K562 (cell line): ENCODE measurements around the gene PGPEP1.
A peak's percentile ranks its signal among the peaks of the same experiment; 100 is the strongest.

ENCODE experiments used
- CBFB ChIP-seq: sonication (generic); formaldehyde crosslinking; IDR thresholded peaks from 2 replicates; pipeline ENCODE4 v1.4.0; 2020; ENCODE audit warnings: mild to moderate bottlenecking, missing genetic modification reagents
- CBX5 ChIP-seq: IDR thresholded peaks from 2 replicates; pipeline ENCODE4 v1.6.1; 2014; ENCODE audit warnings: low read depth, borderline replicate concordance
- HIVEP1 ChIP-seq: fragments of 250-450 bp; sonication (Bioruptor Pico); IDR thresholded peaks from 2 replicates; pipeline ENCODE4 v1.4.0; 2020; ENCODE audit warnings: mild to moderate bottlenecking
- PCBP2 ChIP-seq: fragments of 200-400 bp; formaldehyde crosslinking; IDR thresholded peaks from 2 replicates; pipeline ENCODE4 v1.6.1; 2018; ENCODE audit warnings: low read length, low read depth, mild to moderate bottlenecking, moderate library complexity; ENCODE audit not compliant: poor library complexity, severe bottlenecking
- RBM17 ChIP-seq: fragments of 200-400 bp; formaldehyde crosslinking; IDR thresholded peaks from 2 replicates; pipeline ENCODE4 v1.6.1; 2017; ENCODE audit warnings: low read depth, mild to moderate bottlenecking, low read length, borderline replicate concordance
- RNF2 ChIP-seq: sonication (generic); IDR thresholded peaks from 2 replicates; pipeline ENCODE4 v1.6.1; 2016
- ZBTB7A ChIP-seq: IDR thresholded peaks from 2 replicates; pipeline ENCODE4 v1.6.1; 2011; ENCODE audit warnings: low read depth, mild to moderate bottlenecking, low read length, moderate library complexity, borderline replicate concordance; ENCODE audit not compliant: control insufficient read depth
- ZNF75A ChIP-seq: fragments of 450-650 bp; formaldehyde crosslinking; IDR thresholded peaks from 2 replicates; pipeline ENCODE4 v1.4.0; 2020; ENCODE audit warnings: mild to moderate bottlenecking
- TF ChIP-seq, protein P1 (sequence below): fragments of 450-650 bp; formaldehyde crosslinking; IDR thresholded peaks from 2 replicates; pipeline ENCODE4 v1.4.0; 2022; ENCODE audit warnings: missing genetic modification characterization
- TF ChIP-seq, protein P2 (sequence below): fragments of 250-450 bp; sonication (Bioruptor Pico); IDR thresholded peaks from 2 replicates; pipeline ENCODE4 v1.5.1; 2021; ENCODE audit warnings: mild to moderate bottlenecking
- TF ChIP-seq, protein P3 (sequence below), 3 experiments: IDR thresholded peaks in 2 of 3; conservative IDR thresholded peaks in 1 of 3; 2 replicates each; pipeline ENCODE4 v1.5.1; 2011 to 2012; ENCODE audit warnings: low read length in 3 of 3, mild to moderate bottlenecking in 3 of 3, control low read depth in 2 of 3, improper control_type of control experiment in 1 of 3, inconsistent platforms in 1 of 3, low read depth in 1 of 3, mixed read lengths in 1 of 3, moderate library complexity in 1 of 3; ENCODE audit not compliant: insufficient read depth in 2 of 3

DNA sequence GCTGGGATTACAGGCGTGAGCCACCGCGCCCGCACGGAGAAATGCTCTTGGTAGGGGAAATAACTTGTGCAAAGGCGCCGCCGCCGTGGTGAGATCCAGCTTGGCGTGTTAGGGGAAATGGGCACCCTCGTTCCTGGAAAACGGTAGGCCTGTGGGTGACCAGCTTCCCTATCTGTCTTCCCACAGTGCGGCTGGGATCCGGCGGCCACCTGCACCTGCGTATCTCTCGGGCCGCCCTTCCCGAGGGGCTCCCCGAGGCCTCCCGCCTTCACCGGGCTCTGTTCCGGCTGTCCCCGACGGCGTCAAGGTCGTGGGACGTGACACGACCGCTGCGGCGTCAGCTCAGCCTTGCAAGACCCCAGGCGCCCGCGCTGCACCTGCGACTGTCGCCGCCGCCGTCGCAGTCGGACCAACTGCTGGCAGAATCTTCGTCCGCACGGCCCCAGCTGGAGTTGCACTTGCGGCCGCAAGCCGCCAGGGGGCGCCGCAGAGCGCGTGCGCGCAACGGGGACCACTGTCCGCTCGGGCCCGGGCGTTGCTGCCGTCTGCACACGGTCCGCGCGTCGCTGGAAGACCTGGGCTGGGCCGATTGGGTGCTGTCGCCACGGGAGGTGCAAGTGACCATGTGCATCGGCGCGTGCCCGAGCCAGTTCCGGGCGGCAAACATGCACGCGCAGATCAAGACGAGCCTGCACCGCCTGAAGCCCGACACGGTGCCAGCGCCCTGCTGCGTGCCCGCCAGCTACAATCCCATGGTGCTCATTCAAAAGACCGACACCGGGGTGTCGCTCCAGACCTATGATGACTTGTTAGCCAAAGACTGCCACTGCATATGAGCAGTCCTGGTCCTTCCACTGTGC lies 47.9 kb downstream of the PGPEP1 start:
- no peak for TF ChIP-seq ZNF75A (CRISPR knock-in tag)
- TF ChIP-seq RBM17 = 0 out of 2 replicates have a peak, but pooled peaks have one; percentile 57
- TF ChIP-seq RNF2 = peak; percentile 85; the same call in 1 of the 2 replicates
- TF ChIP-seq, protein P1, sequence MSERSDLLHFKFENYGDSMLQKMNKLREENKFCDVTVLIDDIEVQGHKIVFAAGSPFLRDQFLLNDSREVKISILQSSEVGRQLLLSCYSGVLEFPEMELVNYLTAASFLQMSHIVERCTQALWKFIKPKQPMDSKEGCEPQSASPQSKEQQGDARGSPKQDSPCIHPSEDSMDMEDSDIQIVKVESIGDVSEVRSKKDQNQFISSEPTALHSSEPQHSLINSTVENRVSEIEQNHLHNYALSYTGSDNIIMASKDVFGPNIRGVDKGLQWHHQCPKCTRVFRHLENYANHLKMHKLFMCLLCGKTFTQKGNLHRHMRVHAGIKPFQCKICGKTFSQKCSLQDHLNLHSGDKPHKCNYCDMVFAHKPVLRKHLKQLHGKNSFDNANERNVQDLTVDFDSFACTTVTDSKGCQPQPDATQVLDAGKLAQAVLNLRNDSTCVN = no peak
- TF ChIP-seq, protein P2, sequence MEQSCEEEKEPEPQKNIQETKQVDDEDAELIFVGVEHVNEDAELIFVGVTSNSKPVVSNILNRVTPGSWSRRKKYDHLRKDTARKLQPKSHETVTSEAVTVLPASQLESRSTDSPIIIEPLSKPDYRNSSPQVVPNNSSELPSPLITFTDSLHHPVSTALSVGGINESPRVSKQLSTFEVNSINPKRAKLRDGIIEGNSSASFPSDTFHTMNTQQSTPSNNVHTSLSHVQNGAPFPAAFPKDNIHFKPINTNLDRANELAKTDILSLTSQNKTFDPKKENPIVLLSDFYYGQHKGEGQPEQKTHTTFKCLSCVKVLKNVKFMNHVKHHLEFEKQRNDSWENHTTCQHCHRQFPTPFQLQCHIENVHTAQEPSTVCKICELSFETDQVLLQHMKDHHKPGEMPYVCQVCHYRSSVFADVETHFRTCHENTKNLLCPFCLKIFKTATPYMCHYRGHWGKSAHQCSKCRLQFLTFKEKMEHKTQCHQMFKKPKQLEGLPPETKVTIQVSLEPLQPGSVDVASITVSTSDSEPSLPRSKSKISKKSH (CRISPR knock-in tag) = no peak
- TF ChIP-seq HIVEP1 (CRISPR knock-in tag) = no peak
- peak; percentile 76 for TF ChIP-seq PCBP2
- TF ChIP-seq ZBTB7A = peak; percentile 68; the same call in 1 of the 2 replicates
- TF ChIP-seq, protein P3, sequence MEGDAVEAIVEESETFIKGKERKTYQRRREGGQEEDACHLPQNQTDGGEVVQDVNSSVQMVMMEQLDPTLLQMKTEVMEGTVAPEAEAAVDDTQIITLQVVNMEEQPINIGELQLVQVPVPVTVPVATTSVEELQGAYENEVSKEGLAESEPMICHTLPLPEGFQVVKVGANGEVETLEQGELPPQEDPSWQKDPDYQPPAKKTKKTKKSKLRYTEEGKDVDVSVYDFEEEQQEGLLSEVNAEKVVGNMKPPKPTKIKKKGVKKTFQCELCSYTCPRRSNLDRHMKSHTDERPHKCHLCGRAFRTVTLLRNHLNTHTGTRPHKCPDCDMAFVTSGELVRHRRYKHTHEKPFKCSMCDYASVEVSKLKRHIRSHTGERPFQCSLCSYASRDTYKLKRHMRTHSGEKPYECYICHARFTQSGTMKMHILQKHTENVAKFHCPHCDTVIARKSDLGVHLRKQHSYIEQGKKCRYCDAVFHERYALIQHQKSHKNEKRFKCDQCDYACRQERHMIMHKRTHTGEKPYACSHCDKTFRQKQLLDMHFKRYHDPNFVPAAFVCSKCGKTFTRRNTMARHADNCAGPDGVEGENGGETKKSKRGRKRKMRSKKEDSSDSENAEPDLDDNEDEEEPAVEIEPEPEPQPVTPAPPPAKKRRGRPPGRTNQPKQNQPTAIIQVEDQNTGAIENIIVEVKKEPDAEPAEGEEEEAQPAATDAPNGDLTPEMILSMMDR (IDR thresholded peaks at IDR 0.05 in 2 of 3, conservative IDR thresholded peaks at IDR 0.05 in 1 of 3; ENCODE audit: insufficient read depth in 2 of 3, low read depth in 1 of 3, low read length in 3 of 3) = peak; percentile 95 to 97 (median 96)
- peak; percentile 57; the same call in 1 of the 2 replicates for TF ChIP-seq CBX5
- peak; percentile 96 for TF ChIP-seq CBFB (CRISPR knock-in tag)
